Tongue (tissue), 2 donors: ENCODE results near the gene OR2J3. TPM values are rescaled to one million over a fixed set of nuclear protein-coding genes. Genes with fewer than 3 reads are reported as not detected.
"Not testable (repeated sequence)": the region's sequence is repeated elsewhere in the genome, so short reads cannot be mapped to it uniquely, and the experiment has no call there.

Experiments used
- DNase-seq: peaks from one replicate; pipeline ENCODE4 v3.0.0-alpha.2; 2015
- total RNA-seq: library from RNA; depleted of rRNA; stranded (reverse); fragments of >200 nt; gene quantifications from one replicate; pipeline ENCODE4 v1.2.3, GENCODE V29; 2014

The OR2J3 gene
- not detected for total RNA-seq

GRCh38 chr6:29107758-29108157 is at the start of gene OR2J3:
OR2J3 (plus strand) TSS chr6:29108058; CDS start chr6:29111891, 3,833 bp downstream.
- DNase-seq: no peak

DNA sequence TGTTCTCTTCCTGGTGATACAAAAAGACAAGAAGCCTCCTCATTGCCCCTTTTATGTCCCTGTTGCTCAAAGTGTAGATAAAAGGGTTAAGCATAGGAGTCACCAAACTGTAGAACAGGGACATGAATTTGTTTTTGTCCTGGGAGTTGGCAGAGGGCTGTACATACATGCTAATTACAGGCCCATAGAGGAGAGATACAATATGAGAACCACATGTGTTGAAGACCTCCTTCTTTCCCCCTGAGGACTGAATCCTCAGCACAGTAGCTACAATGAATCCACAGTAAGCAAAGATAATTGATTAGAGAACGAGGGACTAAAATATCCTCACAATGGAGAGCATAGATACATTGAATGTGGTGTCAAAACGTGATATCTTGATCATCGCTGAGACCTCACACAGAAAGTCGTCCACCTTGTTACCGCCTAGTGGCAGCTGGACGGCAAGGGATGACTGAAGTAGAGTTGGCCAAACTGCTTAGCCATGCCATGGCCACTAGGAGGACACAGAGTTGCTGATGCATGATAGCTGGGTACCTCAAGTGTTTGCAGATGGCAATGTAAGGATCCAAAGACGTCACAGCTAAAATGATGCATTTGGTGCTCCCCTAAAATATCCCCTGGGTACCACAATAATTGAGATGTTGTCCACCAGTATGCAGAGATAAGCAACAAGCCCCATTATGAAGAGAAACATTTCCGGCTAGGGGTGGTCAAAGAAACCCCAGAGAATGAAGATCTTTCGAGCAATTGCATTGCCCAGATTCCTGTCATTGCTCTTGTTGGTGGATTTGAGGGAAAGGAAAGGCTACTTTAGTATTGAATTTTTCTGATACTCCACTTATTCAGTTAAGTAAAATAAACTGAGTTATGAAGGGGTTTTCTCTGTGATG is 35.8 kb upstream of the OR2J3 start:
- peak; percentile 5 for DNase-seq

- DNase-seq: no peak
Measured at GRCh38 chr6:29079203-29079602, 28.7 kb upstream of the OR2J3 start.

- no peak for DNase-seq
Measured at GRCh38 chr6:29081312-29081711, 26.5 kb upstream of the OR2J3 start.

DNA sequence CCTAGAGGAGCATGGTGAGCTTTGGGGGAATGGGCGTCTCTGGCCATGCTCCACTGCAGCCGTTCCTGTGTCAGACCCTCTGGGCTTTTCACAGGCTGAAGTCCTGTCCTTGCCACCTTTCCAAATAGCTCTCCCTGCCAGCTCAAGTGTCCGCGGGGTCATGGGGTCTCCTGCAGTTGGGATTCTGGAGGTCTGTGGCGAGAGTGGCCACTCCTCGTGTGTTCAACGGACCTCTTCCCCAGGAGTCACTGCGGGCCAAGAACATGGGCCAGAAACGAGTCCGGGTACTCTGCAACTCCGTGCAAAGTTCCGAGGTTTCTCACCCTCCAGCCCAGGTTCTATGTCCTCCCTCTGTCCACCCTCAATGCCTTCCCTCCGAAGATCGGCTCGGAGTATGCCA is 25.4 kb upstream of the OR2J3 start:
- no peak for DNase-seq

- no peak for DNase-seq
Measured at GRCh38 chr6:29087213-29087612, 20.6 kb upstream of the OR2J3 start, which contains the start of gene OR2B3. OR2B3 (minus strand) TSS chr6:29087313; CDS start chr6:29087248, 65 bp downstream.

- no peak for DNase-seq
Measured at GRCh38 chr6:29092957-29093356, 14.9 kb upstream of the OR2J3 start.

GRCh38 chr6:29097803-29098202 is 10.1 kb upstream of the OR2J3 start:
- no peak for DNase-seq

DNA sequence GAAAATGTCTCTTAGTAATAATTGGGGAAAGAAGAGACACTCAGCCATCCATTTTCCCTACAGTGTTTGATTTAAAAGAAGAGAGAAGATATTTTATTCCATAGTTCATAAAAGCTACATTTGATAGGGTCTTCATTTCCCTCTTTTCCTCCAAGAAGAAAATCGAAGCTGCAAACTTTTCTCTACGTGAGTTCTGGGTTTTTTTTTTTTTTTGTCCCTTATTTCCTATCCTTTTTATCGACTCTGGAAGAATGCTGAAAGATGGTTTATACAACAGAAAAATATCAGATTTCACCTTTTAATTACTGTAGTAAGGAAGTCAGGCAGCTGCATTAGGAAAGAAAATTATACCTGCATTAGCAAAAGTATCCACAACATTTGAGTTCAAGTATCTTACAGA is 8.7 kb upstream of the OR2J3 start, which contains the start of gene OR2J1:
Gene OR2J1 (plus strand): TSS at position 301 of the 400 bp plus-strand sequence. CDS start 1,453 bp downstream, outside the sequence.
- DNase-seq: no peak

- no peak for DNase-seq
Measured at GRCh38 chr6:29112135-29112534, 4.3 kb downstream of the OR2J3 start.

DNA sequence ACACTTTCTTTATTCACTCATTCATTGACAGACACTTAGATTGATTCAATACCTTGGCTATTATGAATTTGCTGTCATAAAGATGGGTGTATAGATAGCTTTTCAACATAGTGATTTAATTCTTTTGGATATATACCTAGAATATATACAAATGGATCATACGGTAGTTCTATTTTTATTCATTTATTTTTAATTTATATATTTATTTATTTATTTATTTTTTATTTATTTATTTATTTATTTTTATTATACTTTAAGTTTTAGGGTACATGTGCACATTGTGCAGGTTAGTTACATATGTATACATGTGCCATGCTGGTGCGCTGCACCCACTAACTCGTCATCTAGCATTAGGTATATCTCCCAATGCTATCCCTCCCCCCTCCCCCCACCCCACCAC is 7.1 kb downstream of the OR2J3 start:
- not testable (repeated sequence) for DNase-seq

DNA sequence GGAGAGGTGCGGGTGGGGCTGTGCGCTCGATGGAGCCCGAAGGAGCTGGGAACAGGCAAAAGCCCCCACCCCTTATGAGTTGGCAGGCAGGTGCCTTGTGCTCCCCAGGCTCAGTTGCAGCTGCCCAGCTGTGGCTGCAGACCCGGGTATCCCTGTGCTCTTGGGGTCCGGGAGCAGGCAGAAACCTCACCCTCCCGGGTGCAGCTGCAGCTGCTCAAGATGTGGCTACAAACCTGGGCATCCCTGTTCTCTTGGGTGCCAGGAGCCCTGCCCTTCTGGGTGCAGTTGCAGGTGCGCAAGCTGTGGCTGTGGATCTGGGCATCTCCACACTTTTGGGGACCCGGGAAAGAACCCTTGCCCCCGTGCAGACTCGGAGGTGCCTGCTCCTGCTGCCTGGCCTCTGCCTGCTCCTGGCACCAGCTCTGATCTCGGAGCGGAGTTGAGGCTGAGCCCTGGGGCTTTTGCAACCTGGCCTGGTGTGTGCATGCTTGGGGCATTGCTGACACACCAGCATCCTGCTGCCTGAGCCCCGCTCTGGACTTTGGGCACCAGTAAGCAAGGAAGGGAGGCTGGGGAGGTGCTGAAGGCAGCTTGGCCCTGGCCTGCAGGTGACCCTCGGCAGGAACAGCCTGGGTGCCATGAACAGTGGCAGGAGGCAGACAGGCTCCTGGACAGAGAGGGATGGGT is 21.6 kb downstream of the OR2J3 start:
- no peak for DNase-seq

- DNase-seq: no peak
Measured at GRCh38 chr6:29130644-29131043, 22.8 kb downstream of the OR2J3 start.

GRCh38 chr6:29131691-29132090 is 23.8 kb downstream of the OR2J3 start:
- DNase-seq: no peak

DNA sequence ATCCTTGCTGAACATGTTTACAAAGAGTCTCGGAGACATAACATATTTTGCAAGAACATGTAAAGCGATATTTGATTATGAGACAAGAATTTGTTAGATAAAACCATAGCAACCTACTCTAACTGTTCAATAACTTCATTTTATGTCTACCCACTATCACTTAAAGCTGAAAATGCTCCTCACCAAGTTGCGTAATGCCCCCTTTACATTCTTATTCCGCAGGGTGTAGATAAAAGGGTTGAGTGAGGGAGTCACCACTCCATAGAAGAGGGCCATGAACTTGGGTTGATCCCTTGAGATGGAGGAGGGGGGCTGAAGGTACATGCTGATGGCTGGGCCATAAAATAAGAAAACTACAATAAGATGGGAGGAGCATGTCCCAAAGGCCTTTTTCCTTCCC is 29.9 kb downstream of the OR2J3 start:
- DNase-seq: no peak

DNA sequence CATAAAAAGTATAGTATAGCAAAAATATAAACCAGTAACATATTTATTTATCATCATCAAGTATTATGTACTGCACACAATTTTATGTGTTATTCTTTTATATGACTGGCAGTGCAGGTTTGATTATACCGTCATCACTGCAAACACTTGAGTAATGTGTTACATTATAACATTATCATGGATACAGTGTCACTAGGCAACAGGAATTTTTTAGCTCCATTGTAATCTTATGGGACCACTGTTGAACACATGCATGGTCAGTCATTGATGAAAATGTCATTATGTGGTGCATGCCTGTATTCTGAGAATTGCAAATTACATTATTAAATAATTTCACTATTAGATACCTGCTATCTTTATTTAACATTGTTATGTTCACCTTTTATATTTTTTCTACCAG is 33.7 kb downstream of the OR2J3 start:
- no peak for DNase-seq

GRCh38 chr6:29142309-29142708 is 34.5 kb downstream of the OR2J3 start:
- DNase-seq: no peak

DNA sequence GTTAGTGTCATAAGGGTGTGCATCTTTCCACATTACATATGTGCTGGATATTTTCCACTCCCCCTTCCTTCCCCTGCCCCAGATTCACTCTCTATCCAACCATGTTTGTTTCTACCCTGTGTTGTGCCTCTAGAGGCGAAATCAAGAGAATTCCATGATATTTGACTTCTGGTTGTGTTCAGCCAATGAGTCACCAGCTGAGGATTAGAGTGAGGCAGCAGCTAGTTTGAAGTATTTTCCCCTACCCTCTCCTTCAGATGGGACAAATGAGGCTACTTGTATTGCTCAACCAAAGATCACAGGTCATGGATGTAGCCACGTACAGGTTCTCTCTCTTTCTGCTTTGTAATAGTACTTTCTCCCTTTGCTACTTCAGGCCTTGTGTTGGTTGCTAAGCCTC is 38.3 kb downstream of the OR2J3 start:
- DNase-seq: no peak

- no peak for DNase-seq
Measured at GRCh38 chr6:29147074-29147473, 39.2 kb downstream of the OR2J3 start.

GRCh38 chr6:29149444-29149843 is 41.6 kb downstream of the OR2J3 start:
- not testable (repeated sequence) for DNase-seq

GRCh38 chr6:29153083-29153482 is 45.2 kb downstream of the OR2J3 start:
- no peak for DNase-seq

GRCh38 chr6:29155182-29155581 is 47.3 kb downstream of the OR2J3 start:
- not testable (repeated sequence) for DNase-seq

GRCh38 chr6:29159922-29160321 is 52.1 kb downstream of the OR2J3 start:
- not testable (repeated sequence) for DNase-seq
